Thoracic aorta (tissue), 2 donors: ENCODE measurements around the gene CPA1. TPM values are rescaled to one million over a fixed set of nuclear protein-coding genes. Genes with fewer than 3 reads are reported as not detected.

ENCODE experiments used
- ATAC-seq: fragments of 150-250 bp; one replicate; pipeline ENCODE4 v1.8.0; 2017; ENCODE audit warnings: low read depth; ENCODE audit not compliant: insufficient number of reproducible peaks, low FRiP score
- DNase-seq: peaks from one replicate; pipeline ENCODE4 v3.0.0-alpha.2; 2020; ENCODE audit warnings: low spot score
- H3K27ac ChIP-seq, 2 donors: fragments of 200-600 bp; sonication (generic); 1 replicate in 1 of 2; 2 replicates in 1 of 2; pipeline ENCODE4 v1.5.1; 2016; ENCODE audit warnings: mild to moderate bottlenecking in 2 of 2, moderate library complexity in 2 of 2
- H3K27me3 ChIP-seq: fragments of 200-600 bp; sonication (generic); replicated peaks from 2 replicates; pipeline ENCODE4 v1.6.0; 2016; ENCODE audit warnings: mild to moderate bottlenecking; ENCODE audit not compliant: insufficient read depth
- H3K36me3 ChIP-seq: fragments of 200-600 bp; sonication (generic); one replicate; pipeline ENCODE4 v1.5.1; 2016
- H3K4me1 ChIP-seq, 2 donors: fragments of 200-600 bp; sonication (generic); 1 replicate in 1 of 2; 2 replicates in 1 of 2; pipeline versions ENCODE4 v1.5.1 to v1.6.0; 2016; ENCODE audit warnings: low read depth in 2 of 2, mild to moderate bottlenecking in 1 of 2; ENCODE audit not compliant: control insufficient read depth in 1 of 2
- H3K4me3 ChIP-seq: fragments of 200-600 bp; sonication (generic); 2 replicates; pipeline ENCODE4 v1.5.1; 2016; ENCODE audit warnings: mild to moderate bottlenecking
- H3K9me3 ChIP-seq: fragments of 200-600 bp; sonication (generic); 2 replicates; pipeline ENCODE4 v1.5.1; 2016
- CTCF ChIP-seq: fragments of 200-600 bp; sonication (generic); IDR thresholded peaks from one replicate; pipeline ENCODE4 v1.5.1; 2019; ENCODE audit warnings: antibody characterized with exemption
- total RNA-seq, 2 donors: library from RNA; depleted of rRNA; stranded (reverse); fragments of >200 nt; gene quantifications; one replicate each; pipeline versions ENCODE4 v1.1.0 to v1.2.3, GENCODE V29; 2016

Gene CPA1
- total RNA-seq, 2 donors from 2014 or later, result 1.8 to 4.1 TPM

GRCh38 chr7:130350945-130351790 lies 29.1 kb upstream of the CPA1 start:
- DNase-seq (no peak), ATAC-seq (no peak)
- H3K4me3 ChIP-seq, result no peak overlapping the region
- peaks cover 6 to 22% of the 10 kb centered on the region in 2 donors for H3K4me1 ChIP-seq
- no peaks in the 10 kb centered on the region for H3K27me3 ChIP-seq
- no peaks in the 10 kb centered on the region for H3K9me3 ChIP-seq
- no peaks in the 10 kb centered on the region for H3K36me3 ChIP-seq
- TF ChIP-seq CTCF, result no peak
- no peak overlapping the region for H3K27ac ChIP-seq

- no peaks in the 10 kb centered on the region for H3K36me3 ChIP-seq
- TF ChIP-seq CTCF, result no peak
- H3K27me3 ChIP-seq, result no peaks in the 10 kb centered on the region
- no peaks in the 10 kb centered on the region for H3K9me3 ChIP-seq
- DNase-seq (no peak), ATAC-seq (no peak)
- H3K4me3 ChIP-seq, result no peak overlapping the region
- peaks cover 10 to 28% of the 10 kb centered on the region in 2 donors for H3K4me1 ChIP-seq
- H3K27ac ChIP-seq, result no peak overlapping the region
These were observed 28.6 kb upstream of the CPA1 start for GRCh38 chr7:130351791-130352090.

GRCh38 chr7:130352194-130353074 lies 27.9 kb upstream of the CPA1 start:
- no peak for ATAC-seq

GRCh38 chr7:130353196-130353595 lies 27.1 kb upstream of the CPA1 start:
- Histone ChIP-seq H3K4me1 (peaks cover 17 to 41% of the 10 kb centered on the region in 2 donors), H3K27ac (peak overlapping the region in 1 of 2 donors; percentile 31), H3K4me3 (no peak overlapping the region), H3K9me3 (no peaks in the 10 kb centered on the region), H3K27me3 (no peaks in the 10 kb centered on the region), H3K36me3 (no peaks in the 10 kb centered on the region)
- TF ChIP-seq CTCF, result no peak
- ATAC-seq, result no peak
- DNase-seq, result no peak

More at GRCh38 chr7:130352194-130353074, 27.9 kb upstream of the CPA1 start:
- no peak for DNase-seq
- Histone ChIP-seq H3K27ac (peak overlapping the region in 1 of 2 donors; percentile 31), H3K36me3 (no peaks in the 10 kb centered on the region), H3K27me3 (no peaks in the 10 kb centered on the region), H3K4me1 (peaks cover 17 to 35% of the 10 kb centered on the region in 2 donors), H3K9me3 (no peaks in the 10 kb centered on the region), H3K4me3 (peak overlapping the region; percentile 36)
- no peak for TF ChIP-seq CTCF
